Measurements from ENCODE around the gene PRPF39.

DNA sequence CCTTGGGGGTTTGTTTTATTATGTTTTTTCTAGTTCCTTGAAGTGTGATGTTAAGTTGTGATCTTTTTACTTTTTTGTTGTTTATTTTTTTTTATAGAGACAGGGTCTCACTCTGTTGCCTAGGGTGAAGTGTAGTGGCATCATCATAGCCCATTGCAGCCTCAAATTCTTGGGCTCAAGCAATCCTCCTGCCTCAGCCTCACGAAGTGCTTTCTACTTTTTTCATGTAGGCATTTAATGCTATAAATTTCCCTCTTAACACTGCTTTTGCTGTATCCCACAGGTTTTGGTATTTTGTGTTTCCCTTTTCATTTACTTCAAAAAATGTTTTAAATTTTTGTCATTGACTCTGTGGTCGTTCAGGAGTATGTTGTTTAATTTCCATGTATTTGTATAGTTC, 26.6 kb upstream of the PRPF39 start:
- no peak for TF ChIP-seq CTCF (IDR thresholded peaks at IDR 0.05 in 4 of 5, conservative IDR thresholded peaks at IDR 0.05 in 1 of 5)
- TF ChIP-seq POLR2A (IDR thresholded peaks at IDR 0.05): no peak

Data from gastrocnemius medialis (tissue), 4 donors.